MM.1S (cell line): ENCODE data around the gene HOMER2.
"Not testable (repeated sequence)": the region's sequence is repeated elsewhere in the genome, so short reads cannot be mapped to it uniquely, and the experiment has no call there.

Experiments used
- DNase-seq: peaks from one replicate; pipeline ENCODE4 v3.0.0-alpha.2; 2015
- H2AFZ ChIP-seq: fragments of 300-600 bp; sonication (generic); 2 replicates; pipeline ENCODE4 v1.6.0; 2016; ENCODE audit warnings: antibody characterized with exemption, low read length
- H3F3A ChIP-seq: fragments of 300-600 bp; sonication (generic); 2 replicates; pipeline ENCODE4 v1.6.1; 2016; ENCODE audit warnings: mild to moderate bottlenecking, antibody characterized with exemption, low read length, moderate library complexity, mixed read lengths; ENCODE audit not compliant: insufficient read depth
- H3K27ac ChIP-seq: fragments of 300-600 bp; sonication (generic); 2 replicates; pipeline ENCODE4 v1.5.1; 2016; ENCODE audit warnings: mild to moderate bottlenecking, low read length
- H3K27me3 ChIP-seq: fragments of 300-600 bp; sonication (generic); replicated peaks from 2 replicates; pipeline ENCODE4 v1.6.0; 2016; ENCODE audit warnings: low read length; ENCODE audit not compliant: insufficient read depth
- H3K36me3 ChIP-seq: fragments of 300-600 bp; sonication (generic); replicated peaks from 2 replicates; pipeline ENCODE4 v1.6.1; 2016; ENCODE audit warnings: mild to moderate bottlenecking, low read length, mixed read lengths; ENCODE audit not compliant: insufficient read depth
- H3K4me1 ChIP-seq: fragments of 300-600 bp; sonication (generic); 2 replicates; pipeline ENCODE4 v1.6.1; 2016; ENCODE audit warnings: low read length, mixed read lengths
- H3K4me2 ChIP-seq: fragments of 300-600 bp; sonication (generic); 2 replicates; pipeline ENCODE4 v1.6.0; 2016; ENCODE audit warnings: low read depth, low read length
- H3K4me3 ChIP-seq: fragments of 300-600 bp; sonication (generic); 2 replicates; pipeline ENCODE4 v1.5.1; 2016; ENCODE audit warnings: low read length, mixed read lengths
- H3K79me2 ChIP-seq: fragments of 300-600 bp; sonication (generic); 2 replicates; pipeline ENCODE4 v1.6.1; 2016; ENCODE audit warnings: mixed run types, low read length, mixed read lengths
- H3K9ac ChIP-seq: fragments of 300-600 bp; sonication (generic); 2 replicates; pipeline ENCODE4 v1.6.1; 2016; ENCODE audit warnings: low read length, mixed read lengths
- H3K9me2 ChIP-seq: fragments of 300-600 bp; sonication (generic); replicated peaks from 2 replicates; pipeline ENCODE4 v1.6.1; 2016; ENCODE audit warnings: mild to moderate bottlenecking, low read length, mixed read lengths; ENCODE audit not compliant: insufficient read depth
- H3K9me3 ChIP-seq: fragments of 300-600 bp; sonication (generic); replicated peaks from 2 replicates; pipeline ENCODE4 v1.6.1; 2016; ENCODE audit warnings: mild to moderate bottlenecking, low read length, mixed read lengths; ENCODE audit not compliant: insufficient read depth
- H4K20me1 ChIP-seq: fragments of 300-600 bp; sonication (generic); 2 replicates; pipeline ENCODE4 v1.6.1; 2016; ENCODE audit warnings: mild to moderate bottlenecking, low read length, moderate library complexity, mixed read lengths; ENCODE audit not compliant: insufficient read depth
- CTCF ChIP-seq: fragments of 300-600 bp; sonication (generic); IDR thresholded peaks from 2 replicates; pipeline ENCODE4 v1.5.1; 2016; ENCODE audit warnings: antibody characterized with exemption, low read length, mixed read lengths
- EZH2 ChIP-seq: fragments of 300-600 bp; sonication (generic); optimal IDR thresholded peaks from 2 replicates; pipeline ENCODE3; 2017; ENCODE audit warnings: low read depth, mild to moderate bottlenecking, antibody characterized with exemption, low read length, mixed read lengths
- EZH2phosphoT487 ChIP-seq: fragments of 300-600 bp; sonication (generic); IDR thresholded peaks from 2 replicates; pipeline ENCODE4 v1.6.1; 2018; ENCODE audit warnings: antibody characterized with exemption, low read length

The HOMER2 gene

GRCh38 chr15:82871358-82871757, 81.2 kb downstream of the HOMER2 start:
- no peak overlapping the region for H2AFZ ChIP-seq
- H3K27me3 ChIP-seq: no peaks in the 10 kb centered on the region
- no peak for DNase-seq
- no peaks in the 10 kb centered on the region for H3K4me1 ChIP-seq
- H3K36me3 ChIP-seq: no peaks in the 10 kb centered on the region
- H3K9me3 ChIP-seq: no peaks in the 10 kb centered on the region
- no peak overlapping the region for H3K4me3 ChIP-seq
- TF ChIP-seq EZH2phosphoT487 (no peak), EZH2 (no peak), CTCF (no peak)
- H3K27ac ChIP-seq: no peak overlapping the region
- H4K20me1 ChIP-seq: no peaks in the 10 kb centered on the region
- H3F3A ChIP-seq: no peaks in the 10 kb centered on the region
- no peak overlapping the region for H3K9ac ChIP-seq
- no peaks in the 10 kb centered on the region for H3K79me2 ChIP-seq
- no peak overlapping the region for H3K4me2 ChIP-seq
- H3K9me2 ChIP-seq: no peaks in the 10 kb centered on the region

- no peak overlapping the region for H3K9ac ChIP-seq
- no peak overlapping the region for H3K4me2 ChIP-seq
- no peaks in the 10 kb centered on the region for H4K20me1 ChIP-seq
- no peaks in the 10 kb centered on the region for H3K9me3 ChIP-seq
- no peak for DNase-seq
- H3K36me3 ChIP-seq: no peaks in the 10 kb centered on the region
- H3K9me2 ChIP-seq: no peaks in the 10 kb centered on the region
- H3K4me3 ChIP-seq: no peak overlapping the region
- H3K4me1 ChIP-seq: no peaks in the 10 kb centered on the region
- no peaks in the 10 kb centered on the region for H3K27me3 ChIP-seq
- H3K27ac ChIP-seq: no peak overlapping the region
- H2AFZ ChIP-seq: no peak overlapping the region
- H3F3A ChIP-seq: no peaks in the 10 kb centered on the region
- TF ChIP-seq EZH2 (no peak), EZH2phosphoT487 (no peak), CTCF (no peak)
- H3K79me2 ChIP-seq: no peaks in the 10 kb centered on the region
Observed at GRCh38 chr15:82870727-82871320, 81.7 kb downstream of the HOMER2 start.

GRCh38 chr15:82865981-82866380, 86.5 kb downstream of the HOMER2 start:
- H3K4me3 ChIP-seq, H3K9me2 ChIP-seq, H3K4me1 ChIP-seq, H3K4me2 ChIP-seq, H3K27ac ChIP-seq, DNase-seq, H3K9me3 ChIP-seq, H3K79me2 ChIP-seq, H4K20me1 ChIP-seq, H3K9ac ChIP-seq, H2AFZ ChIP-seq, H3F3A ChIP-seq, H3K27me3 ChIP-seq, H3K36me3 ChIP-seq: not testable (repeated sequence)

- H3K4me3 ChIP-seq, H3K9me3 ChIP-seq, H2AFZ ChIP-seq, H3K27me3 ChIP-seq, H3K4me1 ChIP-seq, H4K20me1 ChIP-seq, H3K4me2 ChIP-seq, DNase-seq, H3K9ac ChIP-seq, H3F3A ChIP-seq, H3K27ac ChIP-seq, H3K79me2 ChIP-seq, H3K9me2 ChIP-seq, H3K36me3 ChIP-seq: not testable (repeated sequence)
Observed at GRCh38 chr15:82865581-82865980, 86.9 kb downstream of the HOMER2 start.
